Daoy (cell line): Measurements from ENCODE around the gene LSAMP. TPM values are rescaled to one million over a fixed set of nuclear protein-coding genes. Genes with fewer than 3 reads are reported as not detected.
A peak's percentile ranks its signal among the peaks of the same experiment; 100 is the strongest.
"Not testable (repeated sequence)": the region's sequence is repeated elsewhere in the genome, so short reads cannot be mapped to it uniquely, and the experiment has no call there.

ENCODE experiments used
- DNase-seq: peaks from one replicate; pipeline ENCODE4 v3.0.0-alpha.2; 2015; ENCODE audit warnings: low read depth
- total RNA-seq: library from RNA; depleted of rRNA; stranded (reverse); fragments of >200 nt; shearing (Covaris generic); gene quantifications from 2 replicates; pipeline ENCODE4 v1.2.3, GENCODE V29; 2014

The LSAMP gene
- total RNA-seq, 1 experiment from 2014 or later = 7.1 TPM

- DNase-seq = no peak
These were observed 203.6 kb downstream of the LSAMP start for GRCh38 chr3:116241677-116242076.

- no peak for DNase-seq
These were observed 205.0 kb downstream of the LSAMP start for GRCh38 chr3:116240261-116240660.

- DNase-seq = peak; percentile 7
These were observed 206.3 kb downstream of the LSAMP start for GRCh38 chr3:116238846-116239565.

- no peak for DNase-seq
These were observed 211.5 kb downstream of the LSAMP start for GRCh38 chr3:116233711-116234357.

- DNase-seq = no peak
These were observed 214.8 kb downstream of the LSAMP start for GRCh38 chr3:116230431-116231020.

GRCh38 chr3:116226266-116226665 is 219.0 kb downstream of the LSAMP start:
- no peak for DNase-seq

GRCh38 chr3:116216761-116217160 is 228.5 kb downstream of the LSAMP start:
- no peak for DNase-seq

- no peak for DNase-seq
These were observed 233.4 kb downstream of the LSAMP start for GRCh38 chr3:116211901-116212300.

- DNase-seq = not testable (repeated sequence)
These were observed 236.5 kb downstream of the LSAMP start for GRCh38 chr3:116208830-116209229.

GRCh38 chr3:116200956-116201690 is 244.2 kb downstream of the LSAMP start:
- no peak for DNase-seq

- no peak for DNase-seq
These were observed 246.2 kb downstream of the LSAMP start for GRCh38 chr3:116199063-116199462.

GRCh38 chr3:116198087-116198486 is 247.2 kb downstream of the LSAMP start:
- DNase-seq = peak; percentile 35

GRCh38 chr3:116192464-116192863 is 252.8 kb downstream of the LSAMP start:
- DNase-seq = no peak

- DNase-seq = peak; percentile 24
These were observed 253.9 kb downstream of the LSAMP start for GRCh38 chr3:116191409-116191808.

- DNase-seq = no peak
These were observed 255.2 kb downstream of the LSAMP start for GRCh38 chr3:116190095-116190494.

- DNase-seq = peak; percentile 13
These were observed 257.0 kb downstream of the LSAMP start for GRCh38 chr3:116188231-116188785.

GRCh38 chr3:116186049-116186448 is 259.2 kb downstream of the LSAMP start:
- DNase-seq = no peak

- no peak for DNase-seq
These were observed 264.1 kb downstream of the LSAMP start for GRCh38 chr3:116181159-116181558.

- DNase-seq = peak; percentile 70
These were observed 266.2 kb downstream of the LSAMP start for GRCh38 chr3:116179091-116179490.

- DNase-seq = no peak
These were observed 268.2 kb downstream of the LSAMP start for GRCh38 chr3:116176974-116177555.

GRCh38 chr3:116166121-116166520 is 279.2 kb downstream of the LSAMP start:
- no peak for DNase-seq

- DNase-seq = no peak
These were observed 279.6 kb downstream of the LSAMP start for GRCh38 chr3:116165641-116166040.
